ENCODE data around the gene LONP1. TPM values are rescaled to one million over a fixed set of nuclear protein-coding genes. Genes with fewer than 3 reads are reported as not detected.

Gene LONP1
- total and polyA plus RNA-seq, 2 of the 8 experiments (the other 6 are each of a cell fraction or from before 2014, with no cell fraction given): 98.1 to 117 TPM

- WGBS, 2 experiments (ENCODE audit: extremely low coverage in 1 of 2, insufficient coverage in 1 of 2, insufficient read length in 1 of 2, insufficient replicate concordance in 2 of 2, low coverage in 1 of 2, low lambda C conversion rate in 2 of 2, missing lambda C conversion rate in 1 of 2): 3% methylated on average over 14 of the region's 59 CpGs; no CpG with 5 or more reads in 1 of the 2 experiments
- H2BK5ac ChIP-seq (ENCODE audit: low read depth, low read length): peak overlapping the region; percentile 35; the same call in 1 of the 2 replicates
- H2BK15ac ChIP-seq (ENCODE audit: low read length): no peak overlapping the region
- H3K79me2 ChIP-seq (ENCODE audit: control insufficient read depth in 1 of 2, insufficient read depth in 2 of 2, low read length in 2 of 2): peaks cover 10 to 16% of the 10 kb centered on the region in 2 experiments
- H3K9ac ChIP-seq (replicated peaks in 1 of 4; ENCODE audit: extremely low read depth in 1 of 4, low read depth in 3 of 4, low read length in 3 of 4): peak overlapping the region in 2 of 4 experiments; percentile 36 to 38; a peak in 2 of 7 replicates
- H3K56ac ChIP-seq (replicated peaks; ENCODE audit: insufficient read length, low read depth, low read length): no peak overlapping the region
- peak overlapping the region; percentile 49 to 71 (median 56) for H3K4me3 ChIP-seq (ENCODE audit: extremely low read depth in 1 of 4, insufficient read depth in 2 of 4, low read depth in 3 of 4, low read length in 4 of 4)
- no peak overlapping the region for H2AFZ ChIP-seq (ENCODE audit: low read length)
- H3K27me3 ChIP-seq (replicated peaks in 1 of 4; ENCODE audit: control insufficient read depth in 3 of 4, extremely low read depth in 1 of 4, insufficient read depth in 3 of 4, low read length in 3 of 4): no peaks in the 10 kb centered on the region
- H3K4me1 ChIP-seq (replicated peaks in 1 of 4; ENCODE audit: control insufficient read depth in 3 of 4, insufficient read depth in 4 of 4, low read length in 3 of 4): peaks cover 0 to 4% (median 1%) of the 10 kb centered on the region in 4 experiments; a peak in 3 of 7 replicates
- peak overlapping the region; percentile 82; the same call in 1 of the 2 replicates for H4K8ac ChIP-seq (ENCODE audit: extremely low read depth, insufficient read depth, low read length)
- no peaks in the 10 kb centered on the region for H3K79me1 ChIP-seq (ENCODE audit: low read depth, low read length)
- H4K5ac ChIP-seq (ENCODE audit: insufficient read length, low read depth, low read length): no peak overlapping the region
- peaks cover 1 to 9% (median 7%) of the 10 kb centered on the region in 4 experiments; a peak in 6 of 8 replicates for H3K36me3 ChIP-seq (ENCODE audit: control insufficient read depth in 2 of 4, insufficient read depth in 4 of 4, low read length in 3 of 4)
- H2BK20ac ChIP-seq (ENCODE audit: low read length): no peak overlapping the region
- H3K4me2 ChIP-seq (ENCODE audit: insufficient read depth in 1 of 2, low read depth in 2 of 2, low read length in 2 of 2): peak overlapping the region; percentile 36 to 75
- CTCF ChIA-PET (ENCODE audit: partially characterized antibody): interaction anchor here (0.9 to 4.9 kb wide), 16 partner anchors 10 to 125 kb away, joined by 3 to 26 read pairs (median 4); partner anchors contain the start of gene DUS3L
- H4K20me1 ChIP-seq (replicated peaks in 1 of 2; ENCODE audit: control insufficient read depth in 1 of 2, insufficient read depth in 2 of 2, low read length in 2 of 2): peaks cover 12% of the 10 kb centered on the region in 2 experiments
- H3K14ac ChIP-seq (ENCODE audit: insufficient read length): no peak overlapping the region
- H2BK12ac ChIP-seq (ENCODE audit: low read depth, low read length): peak overlapping the region; percentile 84; the same call in 1 of the 2 replicates
- DNase-seq (ENCODE audit: low read depth in 1 of 2, low spot score in 2 of 2) (peak; percentile 90 to 100), FAIRE-seq (no peak)
- H3K9me3 ChIP-seq (ENCODE audit: insufficient read depth in 2 of 2, low read depth in 1 of 2, low read length in 1 of 2): no peaks in the 10 kb centered on the region
- no peak overlapping the region for H3K23ac ChIP-seq (ENCODE audit: insufficient read length)
- POLR2A ChIA-PET (ENCODE audit: partially characterized antibody): interaction anchor here (0.8 to 15.6 kb wide), 7 partner anchors 9 to 142 kb away, joined by 3 to 620 read pairs (median 8); partner anchors contain the start of genes CATSPERD and LONP1
- H3K27ac ChIP-seq (ENCODE audit: low read depth, low read length): no peak overlapping the region; the same call in 1 of the 2 replicates
- H3K4ac ChIP-seq (replicated peaks; ENCODE audit: insufficient read length, low read depth, low read length): no peak overlapping the region
- H3K18ac ChIP-seq (ENCODE audit: extremely low read depth, low read length): peak overlapping the region; percentile 83
- H3K23me2 ChIP-seq (ENCODE audit: low read depth, low read length): peaks cover 5% of the 10 kb centered on the region; the same call in 1 of the 2 replicates
- no peak overlapping the region for H4K91ac ChIP-seq (replicated peaks; ENCODE audit: insufficient read length, low read length)
- no peak overlapping the region for H2BK120ac ChIP-seq (replicated peaks; ENCODE audit: low read depth, low read length)
- no peak overlapping the region for H2AK5ac ChIP-seq (ENCODE audit: low read depth, low read length)
- TF ChIP-seq POLR2AphosphoS5 (IDR thresholded peaks at IDR 0.05; ENCODE audit: low read depth, low read length) (0 out of 2 replicates have a peak, but pooled peaks have one; percentile 9), SIX5 (IDR thresholded peaks at IDR 0.05; ENCODE audit: low read depth, low read length) (no peak), EGR1 (IDR thresholded peaks at IDR 0.05; ENCODE audit: borderline replicate concordance, low read depth, low read length) (0 out of 2 replicates have a peak, but pooled peaks have one; percentile 30), YY1 (IDR thresholded peaks at IDR 0.05; ENCODE audit: low read depth, low read length) (no peak), RAD21 (IDR thresholded peaks at IDR 0.05 in 1 of 2, conservative IDR thresholded peaks at IDR 0.05 in 1 of 2; ENCODE audit: low read depth in 2 of 2, low read length in 2 of 2) (peak; percentile 37 to 60; a peak in 3 of 4 replicates), ASH2L (IDR thresholded peaks at IDR 0.05; ENCODE audit: low read length) (peak; percentile 25), CTCF (IDR thresholded peaks at IDR 0.05; ENCODE audit: control extremely low read depth in 1 of 3, insufficient read depth in 1 of 3, low read depth in 1 of 3, low read length in 3 of 3) (peak; percentile 86 to 94 (median 87)), POLR2A (IDR thresholded peaks at IDR 0.05; ENCODE audit: control extremely low read depth in 1 of 2, low read depth in 2 of 2, low read length in 2 of 2) (peak in 1 of 2 experiments; percentile 72; a peak in 1 of 3 replicates)
Measured at GRCh38 chr19:5686647-5687359, 33.1 kb downstream of the LONP1 start.

Measured in H1 (cell line).